ENCODE data around the gene SLC13A1. TPM values are rescaled to one million over a fixed set of nuclear protein-coding genes. Genes with fewer than 3 reads are reported as not detected.
A peak's percentile ranks its signal among the peaks of the same experiment; 100 is the strongest.

Gene SLC13A1
- total and polyA plus RNA-seq, 10 of the 15 experiments (the other 5 are each of a cell fraction or from before 2014, with no cell fraction given), result 0.10 TPM; not detected in 9

GRCh38 chr7:123154231-123154860, 45.4 kb downstream of the SLC13A1 start:
- Histone ChIP-seq H3K79me2 (ENCODE audit: control insufficient read depth, insufficient read depth, low read length) (no peaks in the 10 kb centered on the region), H3K4me2 (ENCODE audit: control insufficient read depth, insufficient read depth) (no peak overlapping the region), H4K20me1 (ENCODE audit: control insufficient read depth, insufficient read depth) (no peaks in the 10 kb centered on the region), H3K27ac (ENCODE audit: control insufficient read depth, insufficient read depth) (no peak overlapping the region), H3K4me1 (ENCODE audit: control insufficient read depth, insufficient read depth, low read length) (no peaks in the 10 kb centered on the region), H3K4me3 (no peak overlapping the region), H2AFZ (ENCODE audit: control insufficient read depth, low read depth, low read length) (no peak overlapping the region; the same call in none of the 2 replicates), H3K9me3 (replicated peaks; ENCODE audit: control insufficient read depth, insufficient read depth, low read length) (no peaks in the 10 kb centered on the region), H3K9ac (ENCODE audit: control insufficient read depth, insufficient read depth, low read length) (no peak overlapping the region), H3K36me3 (ENCODE audit: control insufficient read depth in 2 of 2, insufficient read depth in 2 of 2, low read length in 1 of 2) (no peaks in the 10 kb centered on the region), H3K27me3 (replicated peaks in 1 of 2; ENCODE audit: control insufficient read depth in 2 of 2, insufficient read depth in 2 of 2, low read length in 1 of 2) (no peaks in the 10 kb centered on the region)
- FAIRE-seq (peak; percentile 98), ATAC-seq (peak; percentile 97), DNase-seq (ENCODE audit: low read depth, low spot score) (peak; percentile 43)
- CTCF ChIA-PET, result interaction anchor here (0.5 to 6.3 kb wide), 52 partner anchors 9 to 1397 kb away, joined by 3 to 67 read pairs (median 4); partner anchors contain the start of gene CADPS2
- 19% methylated on average over 3 of the region's 3 CpGs for WGBS (ENCODE audit: insufficient coverage, insufficient replicate concordance, low lambda C conversion rate, missing lambda C conversion rate)
- TF ChIP-seq CREB1 (IDR thresholded peaks at IDR 0.05; ENCODE audit: low read depth), result peak; percentile 86
- TF ChIP-seq PKNOX1 (IDR thresholded peaks at IDR 0.05), result peak; percentile 48; the same call in 1 of the 2 replicates
- no peak; the same call in 1 of the 2 replicates for TF ChIP-seq IKZF1 (conservative IDR thresholded peaks at IDR 0.05)
- TF ChIP-seq SMC3 (IDR thresholded peaks at IDR 0.05; ENCODE audit: borderline replicate concordance, low read length), result peak; percentile 83
- no peak for TF ChIP-seq FOS (IDR thresholded peaks at IDR 0.05; ENCODE audit: borderline replicate concordance, extremely low read depth, insufficient read length)
- peak; percentile 98 for TF ChIP-seq ATF7 (IDR thresholded peaks at IDR 0.05; ENCODE audit: low read depth)
- 0 out of 2 replicates have a peak, but pooled peaks have one; percentile 43 for TF ChIP-seq ZNF592 (IDR thresholded peaks at IDR 0.05)
- TF ChIP-seq CREM (IDR thresholded peaks at IDR 0.05; ENCODE audit: low read depth), result peak; percentile 54
- TF ChIP-seq ATF2 (IDR thresholded peaks at IDR 0.05; ENCODE audit: low read length), result peak; percentile 78
- TF ChIP-seq EED (IDR thresholded peaks at IDR 0.05; ENCODE audit: low read depth), result no peak
- 0 out of 2 replicates have a peak, but pooled peaks have one; percentile 25 for TF ChIP-seq YY1 (IDR thresholded peaks at IDR 0.05; ENCODE audit: low read depth, low read length)
- TF ChIP-seq BRCA1 (IDR thresholded peaks at IDR 0.05; ENCODE audit: low read depth, low read length), result no peak
- peak; percentile 61 for TF ChIP-seq RAD21 (IDR thresholded peaks at IDR 0.05; ENCODE audit: insufficient read depth, low read depth, low read length)
- TF ChIP-seq, protein P1, sequence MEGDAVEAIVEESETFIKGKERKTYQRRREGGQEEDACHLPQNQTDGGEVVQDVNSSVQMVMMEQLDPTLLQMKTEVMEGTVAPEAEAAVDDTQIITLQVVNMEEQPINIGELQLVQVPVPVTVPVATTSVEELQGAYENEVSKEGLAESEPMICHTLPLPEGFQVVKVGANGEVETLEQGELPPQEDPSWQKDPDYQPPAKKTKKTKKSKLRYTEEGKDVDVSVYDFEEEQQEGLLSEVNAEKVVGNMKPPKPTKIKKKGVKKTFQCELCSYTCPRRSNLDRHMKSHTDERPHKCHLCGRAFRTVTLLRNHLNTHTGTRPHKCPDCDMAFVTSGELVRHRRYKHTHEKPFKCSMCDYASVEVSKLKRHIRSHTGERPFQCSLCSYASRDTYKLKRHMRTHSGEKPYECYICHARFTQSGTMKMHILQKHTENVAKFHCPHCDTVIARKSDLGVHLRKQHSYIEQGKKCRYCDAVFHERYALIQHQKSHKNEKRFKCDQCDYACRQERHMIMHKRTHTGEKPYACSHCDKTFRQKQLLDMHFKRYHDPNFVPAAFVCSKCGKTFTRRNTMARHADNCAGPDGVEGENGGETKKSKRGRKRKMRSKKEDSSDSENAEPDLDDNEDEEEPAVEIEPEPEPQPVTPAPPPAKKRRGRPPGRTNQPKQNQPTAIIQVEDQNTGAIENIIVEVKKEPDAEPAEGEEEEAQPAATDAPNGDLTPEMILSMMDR (IDR thresholded peaks at IDR 0.05 in 2 of 3, conservative IDR thresholded peaks at IDR 0.05 in 1 of 3; ENCODE audit: control insufficient read depth in 2 of 3, extremely low read depth in 1 of 3, insufficient read depth in 1 of 3, low read depth in 3 of 3, low read length in 3 of 3), result peak; percentile 72 to 80 (median 74)
- RAD21 ChIA-PET (ENCODE audit: unreplicated experiment), result interaction anchor here (0.8 to 8.7 kb wide), 17 partner anchors 8 to 936 kb away, joined by 3 to 59 read pairs (median 3); no protein-coding TSS in a partner anchor
- BruUV-seq (replicated peaks), result no TSS peak
- in situ Hi-C loops (cut with MboI) (no loop called here), intact Hi-C loops (cut with micrococcal nuclease; ENCODE audit: unreplicated experiment) (loop anchor here (1.0 to 10.0 kb wide), 7 partner anchors 84 to 936 kb away; no protein-coding TSS in a partner anchor)
- SMC1A ChIA-PET (ENCODE audit: uncharacterized antibody, unreplicated experiment), result interaction anchor here (0.6 to 6.6 kb wide), 37 partner anchors 9 to 1061 kb away, joined by 3 to 46 read pairs (median 4); no protein-coding TSS in a partner anchor
- POLR2A ChIA-PET, result no interaction called here

Data from GM12878 (cell line).